ENCODE measurements around the gene KLK12.

- TF ChIP-seq CTCF (conservative IDR thresholded peaks at IDR 0.05 in 1 of 2, IDR thresholded peaks at IDR 0.05 in 1 of 2; ENCODE audit: low read depth in 1 of 2, low read length in 2 of 2) (no peak), EZH2 (IDR thresholded peaks at IDR 0.05; ENCODE audit: low read length, missing control alignments) (no peak)
Observed at GRCh38 chr19:51031220-51031879, 3.5 kb downstream of the KLK12 start.

All from fibroblast of lung (primary cell).